Right lobe of liver (tissue), 4 donors: Measurements from ENCODE around the gene C11orf42.

Source experiments
- CTCF ChIP-seq, 4 donors: fragments of 200-600 bp in 3 of 4; fragments of 450-650 bp in 1 of 4; IDR thresholded peaks; one replicate each; pipeline versions ENCODE4 v1.5.1 to v1.8.0; 2016 to 2022; ENCODE audit warnings: antibody characterized with exemption in 4 of 4, mild to moderate bottlenecking in 2 of 4
- POLR2A ChIP-seq: fragments of 450-650 bp; IDR thresholded peaks from one replicate; pipeline ENCODE4 v1.6.1; 2017; ENCODE audit warnings: antibody characterized with exemption, mild to moderate bottlenecking
- donor health status: DM: no; HTN: no; CAD: no.
- donor health status: DM: no; HTN: no; CAD: no.
- donor health status: DM: no; HTN: yes; CAD: no.

GRCh38 chr11:6197466-6198200, 7.7 kb upstream of the C11orf42 start:
- no peak for TF ChIP-seq POLR2A
- TF ChIP-seq CTCF (IDR thresholded peaks at IDR 0.05), result no peak
